GM18511 (cell line): ENCODE measurements around the gene SELENOI.
"Not testable (repeated sequence)": the region's sequence is repeated elsewhere in the genome, so short reads cannot be mapped to it uniquely, and the experiment has no call there.

Source experiments
- ATAC-seq: cut with Tn5 transposase; IDR thresholded peaks from one replicate; pipeline ENCODE4 v1.9.1; 2021; ENCODE audit warnings: mild to moderate bottlenecking, moderate library complexity; ENCODE audit not compliant: unreplicated experiment

The SELENOI gene

DNA sequence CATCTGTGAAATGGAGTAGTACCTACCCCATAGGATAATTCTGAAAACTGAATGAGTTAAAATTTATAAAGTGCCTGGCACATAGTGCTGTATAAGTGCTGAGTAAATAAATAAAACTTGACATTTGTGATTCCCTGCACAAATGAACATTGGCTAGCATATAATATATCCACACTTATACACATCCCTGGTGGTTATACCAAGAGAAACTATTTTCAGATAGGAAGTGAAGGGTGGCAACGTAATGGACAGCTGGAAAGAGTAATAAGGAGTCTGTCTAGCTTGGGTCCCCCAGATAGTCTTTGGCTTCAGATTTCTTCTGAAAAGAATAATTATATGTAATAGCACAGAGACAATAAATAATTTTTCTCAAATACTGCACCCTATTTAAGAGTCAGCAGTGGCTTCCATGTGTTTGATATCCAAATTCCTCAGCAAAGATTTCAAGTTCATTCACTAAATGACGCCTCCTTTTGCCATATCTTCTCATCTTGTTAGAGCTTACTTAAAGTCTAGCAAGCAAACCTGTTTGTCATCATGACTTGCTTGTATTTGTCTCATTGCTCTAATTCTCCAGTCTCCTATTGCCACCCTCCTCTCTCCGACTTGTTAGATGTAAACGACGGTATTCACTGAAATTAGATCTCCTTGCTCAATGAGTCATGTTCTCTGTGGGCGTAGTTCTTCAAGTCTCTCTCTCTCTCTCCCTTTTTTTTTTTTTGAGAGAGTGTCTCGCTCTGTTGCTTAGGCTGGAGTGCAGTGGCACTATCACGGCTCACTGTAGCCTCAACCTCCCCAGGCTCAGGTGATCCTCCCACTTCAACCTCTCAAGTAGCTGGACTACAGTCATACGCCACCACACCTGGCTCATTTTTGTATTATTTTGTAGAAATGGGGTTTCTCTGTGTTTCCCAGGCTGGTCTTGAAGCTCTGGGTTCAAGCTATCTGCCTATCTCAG, 9.4 kb downstream of the SELENOI start:
- ATAC-seq, result no peak

DNA sequence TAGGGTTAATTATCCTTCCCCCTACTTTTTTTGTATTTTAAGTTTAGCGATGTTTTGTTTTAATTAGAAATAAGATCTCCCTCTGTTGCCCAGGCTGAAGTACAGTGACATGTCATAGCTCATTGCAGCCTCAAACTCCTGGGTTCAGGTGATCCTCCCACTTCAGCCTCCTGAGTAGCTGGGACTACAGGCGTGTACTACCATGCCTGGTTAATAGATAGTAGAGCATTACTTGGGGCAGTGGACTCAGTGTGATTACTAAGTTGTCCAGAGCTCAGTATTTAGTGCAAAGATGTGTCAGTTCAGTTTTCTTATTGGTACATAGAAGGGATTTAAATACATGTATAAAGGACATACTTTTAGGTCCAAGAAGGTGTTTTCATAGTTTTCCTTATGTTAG, 10.2 kb downstream of the SELENOI start:
- no peak for ATAC-seq

GRCh38 chr2:26356771-26357170, 10.8 kb downstream of the SELENOI start:
- no peak for ATAC-seq

DNA sequence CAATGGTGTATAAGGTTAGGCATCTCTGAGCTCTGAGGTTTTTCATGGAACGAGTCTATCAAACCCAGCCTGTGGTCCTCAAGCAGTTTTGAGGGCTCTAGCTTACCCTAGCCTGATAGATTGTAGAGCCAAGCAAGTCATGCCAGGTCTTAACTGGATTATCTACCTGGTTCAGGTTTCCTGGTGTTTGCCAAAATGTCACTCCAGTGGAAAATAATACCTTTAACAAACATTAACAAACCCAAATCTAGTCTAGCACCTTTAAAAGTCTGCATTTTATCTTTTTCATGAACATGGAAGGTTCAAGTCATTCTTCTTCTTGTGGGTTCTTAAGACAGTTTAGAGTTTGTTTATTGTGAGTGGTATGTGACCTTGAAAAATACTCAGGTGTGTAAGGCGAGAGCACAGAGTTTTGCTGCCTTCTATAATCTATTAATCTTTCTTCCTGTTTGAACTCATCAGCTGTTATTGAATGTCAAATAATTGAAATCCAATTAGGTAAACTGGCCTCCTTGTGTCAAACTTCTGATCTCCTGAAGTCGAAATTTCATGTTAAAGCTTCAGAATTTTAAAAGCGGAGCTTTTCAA, 14.0 kb downstream of the SELENOI start:
- ATAC-seq, result no peak

- no peak for ATAC-seq
These were observed 17.4 kb downstream of the SELENOI start for GRCh38 chr2:26363323-26363722.

DNA sequence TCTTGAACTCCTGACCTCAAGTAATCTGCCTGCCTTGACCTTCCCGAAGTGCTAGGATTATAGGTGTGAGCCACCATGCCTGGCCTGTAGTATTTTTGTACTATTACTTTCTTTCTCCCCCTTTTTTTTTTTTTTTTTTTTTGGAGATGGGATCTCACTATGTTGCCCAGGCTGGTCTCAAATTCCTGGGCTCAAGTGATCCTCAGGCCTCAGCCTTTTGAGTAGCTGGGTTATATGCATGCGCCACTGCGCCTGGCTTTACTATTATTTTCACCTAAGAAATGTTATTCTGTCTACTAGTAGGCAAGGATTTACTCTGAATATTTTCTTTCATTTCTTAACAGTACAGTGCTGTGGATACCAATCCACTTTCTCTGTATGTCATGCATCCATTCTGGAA, 18.0 kb downstream of the SELENOI start:
- no peak for ATAC-seq

- no peak for ATAC-seq
These were observed 18.7 kb downstream of the SELENOI start for GRCh38 chr2:26364669-26365068.

DNA sequence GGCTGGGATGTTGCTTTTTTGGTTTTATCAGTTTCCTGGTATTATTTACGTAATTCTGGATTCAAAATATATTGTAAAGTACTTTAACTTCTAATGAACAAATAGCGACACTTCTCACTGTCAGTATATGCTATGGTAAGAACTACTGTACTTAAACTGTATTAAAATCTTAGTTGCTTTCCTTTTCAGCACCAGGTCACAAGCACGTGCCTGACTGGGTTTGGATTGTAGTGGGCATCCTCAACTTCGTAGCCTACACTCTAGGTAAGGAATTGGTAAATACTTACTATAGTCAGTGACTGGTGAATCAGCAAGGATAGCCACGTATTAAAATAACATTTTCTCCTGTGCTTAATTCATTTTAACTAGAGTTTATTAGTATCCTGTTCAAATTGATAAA, 21.0 kb downstream of the SELENOI start:
- no peak for ATAC-seq

DNA sequence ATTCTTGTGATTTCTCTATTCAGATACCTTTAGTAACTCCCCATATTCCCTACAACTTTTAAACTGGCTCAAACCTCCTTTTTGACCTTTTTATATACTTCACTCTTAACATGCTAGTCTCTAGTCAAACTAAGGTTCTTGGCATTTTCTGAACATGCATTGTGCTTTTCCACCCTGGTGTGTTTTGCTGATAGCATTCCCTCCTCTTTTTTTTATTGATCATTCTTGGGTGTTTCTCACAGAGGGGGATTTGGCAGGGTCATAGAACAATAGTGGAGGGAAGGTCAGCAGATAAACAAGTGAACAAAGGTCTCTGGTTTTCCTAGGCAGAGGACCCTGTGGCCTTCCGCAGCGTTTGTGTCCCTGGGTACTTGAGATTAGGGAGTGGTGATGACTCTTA, 23.7 kb downstream of the SELENOI start:
- not testable (repeated sequence) for ATAC-seq

GRCh38 chr2:26370909-26371308, 25.0 kb downstream of the SELENOI start:
- not testable (repeated sequence) for ATAC-seq

DNA sequence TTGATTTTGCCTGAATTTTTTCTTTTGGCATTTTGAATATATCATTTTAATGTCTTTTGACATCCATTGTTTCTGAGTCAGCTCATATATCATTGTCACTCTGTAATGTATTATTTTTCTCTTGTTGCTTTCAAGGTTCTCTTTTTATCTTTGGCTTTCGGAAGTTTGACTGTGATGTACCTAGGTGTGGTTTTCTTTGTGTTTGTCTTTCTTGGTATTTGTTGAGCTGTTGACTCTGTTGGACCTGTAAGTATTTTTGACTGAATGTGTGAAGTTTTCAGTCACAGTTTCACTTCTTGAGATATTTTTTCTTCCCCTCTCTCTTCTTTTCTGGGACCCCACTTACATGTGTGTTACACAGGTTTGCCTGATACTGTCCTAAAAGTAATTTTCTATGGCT, 30.9 kb downstream of the SELENOI start:
- ATAC-seq, result no peak

DNA sequence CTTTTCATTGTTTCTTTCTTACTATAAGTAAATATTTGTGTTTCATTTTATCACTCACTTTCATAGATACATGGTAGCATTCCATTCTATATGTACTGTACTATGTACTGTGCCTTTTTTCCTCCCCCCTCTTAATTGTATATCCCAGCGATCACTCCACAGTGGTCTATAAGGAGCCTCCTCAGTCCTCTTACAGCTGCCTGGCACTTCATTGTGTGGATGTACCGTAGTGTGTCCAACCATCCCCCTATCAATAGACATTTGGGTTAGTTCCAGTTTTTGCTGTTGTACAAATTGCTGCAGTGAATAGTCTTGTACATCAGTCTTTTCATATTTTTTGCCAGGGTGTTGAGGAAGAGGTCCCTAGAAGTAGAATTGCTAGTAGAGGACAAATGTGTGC, 34.3 kb downstream of the SELENOI start:
- no peak for ATAC-seq

DNA sequence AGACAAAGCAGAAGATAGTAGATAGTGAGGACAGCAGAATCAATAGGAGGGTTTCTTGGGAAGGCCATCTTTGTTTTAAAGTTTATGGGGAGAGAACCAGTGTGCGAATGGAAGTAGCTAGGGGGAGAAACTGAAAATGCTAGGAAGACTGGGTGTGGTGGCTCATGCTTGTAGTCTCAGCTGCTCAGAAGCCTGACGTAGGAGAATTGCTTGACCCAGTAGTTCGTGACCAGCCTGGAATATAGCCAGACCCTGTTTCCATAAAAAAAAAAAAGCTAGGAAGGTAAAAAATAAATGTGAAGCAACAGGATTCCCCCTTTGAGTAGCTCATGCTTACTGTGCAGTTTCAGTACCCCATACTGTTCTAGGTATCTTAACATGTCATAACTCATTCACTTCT, 36.6 kb downstream of the SELENOI start:
- no peak for ATAC-seq

DNA sequence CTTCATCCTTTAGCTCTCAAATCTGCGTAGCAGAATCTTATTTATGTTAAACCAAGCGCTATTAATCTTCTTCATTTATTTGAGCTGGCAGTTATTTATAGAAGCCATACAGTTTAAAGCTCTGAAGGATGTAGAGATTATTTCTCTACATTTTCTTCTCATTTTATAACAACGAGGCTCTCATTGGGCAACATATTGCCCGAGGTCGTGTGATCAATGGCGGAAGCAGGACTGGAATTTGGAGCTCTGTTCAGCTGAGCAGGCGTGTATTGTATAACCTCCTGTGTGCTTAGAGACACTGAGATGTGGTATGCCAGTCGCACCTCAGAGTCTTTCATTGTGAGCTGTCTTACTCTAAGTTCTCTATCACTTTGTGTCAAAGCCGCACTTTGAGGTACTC, 38.2 kb downstream of the SELENOI start:
- ATAC-seq, result no peak

- no peak for ATAC-seq
These were observed 38.7 kb downstream of the SELENOI start for GRCh38 chr2:26384597-26384996.

DNA sequence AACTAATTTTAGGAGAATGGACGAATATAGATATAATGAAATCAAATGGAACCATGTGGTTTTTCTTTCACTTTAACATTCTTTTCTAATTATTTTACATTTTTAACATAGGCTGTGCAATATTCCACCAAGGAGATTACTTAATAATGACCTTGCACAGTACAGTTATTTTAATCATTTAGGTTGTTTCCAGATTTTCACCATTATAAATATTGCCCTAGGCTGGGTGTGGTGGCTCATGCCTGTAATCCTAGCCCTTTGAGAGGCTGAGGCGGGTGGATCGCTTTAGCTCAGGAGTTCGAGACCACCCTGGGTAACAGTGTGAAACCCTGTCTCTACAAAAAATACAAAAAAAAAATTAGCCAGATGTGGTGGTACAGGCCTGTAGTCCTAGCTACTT, 41.2 kb downstream of the SELENOI start:
- no peak for ATAC-seq

DNA sequence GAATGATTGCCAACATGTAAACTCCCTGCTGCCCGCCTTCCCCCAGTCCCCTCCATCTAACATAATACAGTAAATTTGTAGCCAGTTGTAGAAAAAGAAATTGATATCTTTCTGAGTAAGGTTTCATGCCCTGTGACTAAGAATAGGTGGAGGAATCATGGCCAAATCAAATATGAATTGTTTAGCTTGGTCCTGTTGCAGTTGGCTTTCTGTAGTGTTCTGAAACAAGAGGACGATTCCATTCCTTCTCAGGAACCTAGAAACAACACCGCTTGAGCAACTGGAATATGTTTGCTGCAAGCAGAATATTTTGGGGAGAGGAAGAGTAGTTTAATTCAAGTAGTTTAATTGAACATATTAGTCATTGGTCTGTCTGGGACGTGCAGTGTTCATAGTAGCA, 48.8 kb downstream of the SELENOI start:
- ATAC-seq, result no peak

- no peak for ATAC-seq
These were observed 49.5 kb downstream of the SELENOI start for GRCh38 chr2:26395394-26395793.

DNA sequence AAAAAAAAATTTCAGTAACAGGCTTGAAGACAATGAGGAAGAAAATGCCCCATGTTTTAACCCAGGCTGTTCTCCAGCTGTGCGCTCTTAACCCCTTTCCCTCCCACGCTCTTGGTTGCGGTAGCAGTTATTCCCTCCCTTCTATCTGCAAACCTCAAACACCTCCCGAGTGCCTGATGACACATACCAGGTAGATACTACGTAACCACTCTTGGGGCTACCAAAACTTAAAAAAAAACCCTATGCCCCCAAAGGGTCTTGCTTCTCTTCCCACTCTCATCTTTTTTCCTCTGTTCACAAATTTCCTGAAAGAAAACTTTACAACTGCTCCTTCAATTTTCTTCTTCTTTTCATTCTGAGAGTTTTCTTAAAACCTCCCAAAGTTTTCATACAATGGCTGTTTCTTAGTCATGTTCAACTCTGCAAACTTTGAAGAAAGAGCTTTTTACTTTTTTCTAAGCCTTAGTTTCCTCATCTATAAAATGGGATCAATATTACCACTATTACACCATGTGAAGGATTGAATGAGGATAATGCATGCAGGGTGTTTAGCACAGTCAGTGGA, 50.9 kb downstream of the SELENOI start:
- ATAC-seq, result no peak

- ATAC-seq, result no peak
These were observed 53.9 kb downstream of the SELENOI start for GRCh38 chr2:26399771-26400376.

- ATAC-seq, result no peak
These were observed 54.8 kb downstream of the SELENOI start for GRCh38 chr2:26400723-26401122.
